PC-3 (cell line): ENCODE data around the gene PHF19. TPM values are rescaled to one million over a fixed set of nuclear protein-coding genes. Genes with fewer than 3 reads are reported as not detected.

Experiments used
- ATAC-seq: fragments of 200-7000 bp; cut with Tn5 transposase; 2 replicates; pipeline ENCODE4 v1.9.1; 2020; ENCODE audit warnings: mild to moderate bottlenecking, moderate library complexity
- BruUV-seq: library from RNA; stranded (reverse); fragments of 400-500 nt; replicated peaks from 2 replicates; lab custom pipeline; 2021; lab: Mats Ljungman, UMichigan
- CTCF ChIA-PET: fragments of 300-600 bp; sonication (Branson Sonifier 250); formaldehyde crosslinking; loops from one replicate; lab custom pipeline; 2022; ENCODE audit warnings: antibody characterized with exemption; lab: Charles Lee
- POLR2A ChIA-PET: fragments of 300-600 bp; sonication (Branson Sonifier 250); formaldehyde crosslinking; loops from one replicate; lab custom pipeline; 2022; ENCODE audit warnings: antibody characterized with exemption; ENCODE audit not compliant: unreplicated experiment; lab: Charles Lee
- DNase-seq: peaks from one replicate; pipeline ENCODE4 v3.0.0-alpha.2; 2015
- H2AFZ ChIP-seq: fragments of 300-600 bp; sonication (generic); 2 replicates; pipeline ENCODE4 v1.6.0; 2016; ENCODE audit warnings: antibody characterized with exemption, low read length
- H3F3A ChIP-seq: fragments of 300-600 bp; sonication (generic); one replicate; pipeline ENCODE4 v1.6.0; 2017; ENCODE audit warnings: antibody characterized with exemption, low read length, control low read depth, mild to moderate bottlenecking; ENCODE audit not compliant: unreplicated experiment
- H3K27ac ChIP-seq: fragments of 300-600 bp; sonication (generic); 2 replicates; pipeline ENCODE4 v1.5.1; 2016; ENCODE audit warnings: mild to moderate bottlenecking, low read length
- H3K27me3 ChIP-seq: fragments of 300-600 bp; sonication (generic); 2 replicates; pipeline ENCODE4 v1.6.1; 2016; ENCODE audit warnings: low read length, mixed read lengths
- H3K36me3 ChIP-seq: fragments of 300-600 bp; sonication (generic); 2 replicates; pipeline ENCODE4 v1.6.1; 2016; ENCODE audit warnings: low read depth, mixed run types, low read length, mixed read lengths
- H3K4me1 ChIP-seq: fragments of 300-600 bp; sonication (generic); 2 replicates; pipeline ENCODE4 v1.5.1; 2016; ENCODE audit warnings: low read length; ENCODE audit not compliant: insufficient read depth
- H3K4me2 ChIP-seq: fragments of 300-600 bp; sonication (generic); 2 replicates; pipeline ENCODE4 v1.6.0; 2016; ENCODE audit warnings: low read length
- H3K4me3 ChIP-seq: fragments of 300-600 bp; sonication (generic); 2 replicates; pipeline ENCODE4 v1.5.1; 2016; ENCODE audit warnings: mild to moderate bottlenecking, low read length, mixed read lengths
- H3K79me2 ChIP-seq: fragments of 300-600 bp; sonication (generic); 2 replicates; pipeline ENCODE4 v1.6.1; 2017; ENCODE audit warnings: low read length, mixed read lengths
- H3K9ac ChIP-seq: fragments of 300-600 bp; sonication (generic); 2 replicates; pipeline ENCODE4 v1.6.0; 2016; ENCODE audit warnings: mild to moderate bottlenecking, low read length
- H3K9me2 ChIP-seq: fragments of 300-600 bp; sonication (generic); replicated peaks from 2 replicates; pipeline ENCODE4 v1.6.1; 2016; ENCODE audit warnings: mixed run types, low read length, mixed read lengths
- H3K9me3 ChIP-seq: fragments of 300-600 bp; sonication (generic); 2 replicates; pipeline ENCODE4 v1.6.1; 2016; ENCODE audit warnings: low read length, mixed read lengths
- H4K20me1 ChIP-seq: fragments of 300-600 bp; sonication (generic); 2 replicates; pipeline ENCODE4 v1.6.1; 2016; ENCODE audit warnings: low read length, mixed read lengths
- EZH2 ChIP-seq: fragments of 300-600 bp; sonication (generic); IDR thresholded peaks from one replicate; pipeline ENCODE4 v1.6.1; 2017; ENCODE audit warnings: antibody characterized with exemption, mild to moderate bottlenecking, low read length; ENCODE audit not compliant: unreplicated experiment
- EZH2phosphoT487 ChIP-seq: fragments of 300-600 bp; sonication (generic); IDR thresholded peaks from 2 replicates; pipeline ENCODE4 v1.6.1; 2018; ENCODE audit warnings: mild to moderate bottlenecking, antibody characterized with exemption, low read length, borderline replicate concordance
- intact Hi-C: fragments of 100-400 bp; cut with micrococcal nuclease; formaldehyde crosslinking; loops from 2 replicates; pipeline ENCODE4 v1.9.0; 2023
- total RNA-seq: library from RNA; depleted of rRNA; stranded (reverse); fragments of >200 nt; gene quantifications from 2 replicates; pipeline ENCODE4 v1.2.3, GENCODE V29; 2014
- TF ChIP-seq, protein P1 (sequence below): fragments of 300-600 bp; sonication (generic); conservative IDR thresholded peaks from 2 replicates; pipeline ENCODE4 v1.5.1; 2017; ENCODE audit warnings: antibody characterized with exemption, low read depth, mild to moderate bottlenecking, low read length

PHF19 gene
- total RNA-seq, 1 experiment from 2014 or later, result 104 TPM

DNA sequence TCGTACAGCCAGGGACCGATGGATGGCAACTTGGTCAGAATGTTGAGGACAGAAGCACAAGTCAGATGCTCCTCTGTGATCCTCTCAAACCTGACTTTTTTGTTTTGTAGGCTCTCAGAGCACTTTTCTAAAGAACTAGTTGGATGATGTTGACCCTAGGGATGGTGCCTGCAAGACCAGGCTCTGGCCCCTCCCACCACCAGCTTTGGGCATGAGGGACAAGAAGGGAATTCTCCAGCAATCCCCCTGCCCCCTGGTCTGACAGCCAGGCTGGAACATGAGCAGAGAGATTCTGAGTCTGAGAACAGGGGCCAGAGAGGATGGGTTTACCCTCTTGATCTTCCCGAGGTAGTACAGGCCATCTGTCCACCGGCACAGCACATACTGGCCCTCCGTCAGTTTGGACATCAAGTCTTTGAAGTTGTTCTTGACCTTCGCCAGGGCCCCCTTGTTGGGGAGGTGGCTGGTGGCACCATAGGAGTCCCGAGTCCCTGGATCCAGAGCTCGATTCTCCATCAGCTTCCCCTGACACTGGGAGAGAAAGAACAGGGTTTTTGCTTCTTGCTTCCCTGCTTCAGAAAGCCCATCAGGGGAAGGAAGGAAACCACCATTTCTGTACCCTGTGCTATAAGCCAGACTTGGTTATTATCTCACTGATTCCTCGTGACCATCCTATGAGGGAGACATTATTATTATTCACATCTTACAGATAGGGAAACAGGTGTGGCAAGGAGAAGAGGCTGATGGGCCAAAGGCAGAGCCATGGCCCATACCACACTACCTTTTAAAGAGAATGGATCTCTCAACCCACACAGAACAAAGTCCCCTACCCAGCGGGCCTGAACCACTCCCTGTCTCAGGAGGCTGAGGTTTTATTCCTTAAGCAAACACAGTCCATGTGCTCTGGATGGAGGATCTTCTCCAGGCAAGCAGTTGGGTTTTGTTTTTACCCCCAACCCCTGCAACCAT lies 2.5 kb downstream of the PHF19 start:
- DNase-seq (no peak), ATAC-seq (no peak)
- CTCF ChIA-PET, result no interaction called here
- Histone ChIP-seq H3K27ac (peak overlapping the region; percentile 28), H3K4me2 (peak overlapping the region; percentile 96), H3K4me1 (peaks cover 47% of the 10 kb centered on the region), H3F3A (no peaks in the 10 kb centered on the region), H3K27me3 (no peaks in the 10 kb centered on the region), H3K79me2 (peaks cover 30% of the 10 kb centered on the region), H4K20me1 (no peaks in the 10 kb centered on the region), H3K9me2 (no peaks in the 10 kb centered on the region), H3K4me3 (peak overlapping the region; percentile 81; the same call in 1 of the 2 replicates), H2AFZ (no peak overlapping the region), H3K9me3 (no peaks in the 10 kb centered on the region), H3K9ac (no peak overlapping the region), H3K36me3 (peaks cover 20% of the 10 kb centered on the region)
- no TSS peak for BruUV-seq
- intact Hi-C loops, result no loop called here
- TF ChIP-seq EZH2, result no peak
- no peak for TF ChIP-seq EZH2phosphoT487
- TF ChIP-seq, protein P1, sequence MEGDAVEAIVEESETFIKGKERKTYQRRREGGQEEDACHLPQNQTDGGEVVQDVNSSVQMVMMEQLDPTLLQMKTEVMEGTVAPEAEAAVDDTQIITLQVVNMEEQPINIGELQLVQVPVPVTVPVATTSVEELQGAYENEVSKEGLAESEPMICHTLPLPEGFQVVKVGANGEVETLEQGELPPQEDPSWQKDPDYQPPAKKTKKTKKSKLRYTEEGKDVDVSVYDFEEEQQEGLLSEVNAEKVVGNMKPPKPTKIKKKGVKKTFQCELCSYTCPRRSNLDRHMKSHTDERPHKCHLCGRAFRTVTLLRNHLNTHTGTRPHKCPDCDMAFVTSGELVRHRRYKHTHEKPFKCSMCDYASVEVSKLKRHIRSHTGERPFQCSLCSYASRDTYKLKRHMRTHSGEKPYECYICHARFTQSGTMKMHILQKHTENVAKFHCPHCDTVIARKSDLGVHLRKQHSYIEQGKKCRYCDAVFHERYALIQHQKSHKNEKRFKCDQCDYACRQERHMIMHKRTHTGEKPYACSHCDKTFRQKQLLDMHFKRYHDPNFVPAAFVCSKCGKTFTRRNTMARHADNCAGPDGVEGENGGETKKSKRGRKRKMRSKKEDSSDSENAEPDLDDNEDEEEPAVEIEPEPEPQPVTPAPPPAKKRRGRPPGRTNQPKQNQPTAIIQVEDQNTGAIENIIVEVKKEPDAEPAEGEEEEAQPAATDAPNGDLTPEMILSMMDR, result no peak
- POLR2A ChIA-PET, result no interaction called here

DNA sequence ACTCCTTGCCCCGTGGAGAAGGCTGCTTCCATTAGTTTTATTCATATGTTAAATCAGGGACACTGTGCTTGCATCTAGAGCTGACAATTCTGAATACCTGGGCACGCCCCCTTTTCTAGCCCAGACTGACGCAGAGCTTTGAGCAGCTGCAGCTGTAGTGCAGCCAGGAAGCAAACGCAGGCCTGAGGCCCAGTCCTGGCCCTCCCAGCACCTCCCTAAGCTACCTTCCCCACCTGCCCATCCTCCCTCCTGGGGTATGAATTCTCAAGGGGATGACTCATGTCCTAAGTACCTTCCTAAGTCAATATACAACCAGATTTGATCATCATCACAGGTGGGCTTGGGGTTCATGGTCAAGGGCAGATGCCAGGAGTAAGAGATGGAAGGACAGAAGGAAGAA lies 3.5 kb downstream of the PHF19 start:
- no peak overlapping the region for H3K4me3 ChIP-seq
- ChIA-PET CTCF (no interaction called here), POLR2A (interaction anchor here (0.5 kb wide), 1 partner anchor 10 kb away, joined by 8 read pairs; no protein-coding TSS in a partner anchor)
- H3K4me1 ChIP-seq, result peaks cover 46% of the 10 kb centered on the region
- peak overlapping the region; percentile 28 for H3K27ac ChIP-seq
- no peaks in the 10 kb centered on the region for H3K27me3 ChIP-seq
- BruUV-seq, result no TSS peak
- no peak overlapping the region for H2AFZ ChIP-seq
- H3K9ac ChIP-seq, result no peak overlapping the region
- peak; percentile 90 for DNase-seq
- no peaks in the 10 kb centered on the region for H3K9me2 ChIP-seq
- intact Hi-C loops, result no loop called here
- peaks cover 20% of the 10 kb centered on the region for H3K36me3 ChIP-seq
- H4K20me1 ChIP-seq, result no peaks in the 10 kb centered on the region
- peak overlapping the region; percentile 47 for H3K4me2 ChIP-seq
- peak; percentile 12 for ATAC-seq
- no peaks in the 10 kb centered on the region for H3K9me3 ChIP-seq
- H3K79me2 ChIP-seq, result peaks cover 30% of the 10 kb centered on the region
- no peak for TF ChIP-seq EZH2
- TF ChIP-seq, protein P1, result no peak
- TF ChIP-seq EZH2phosphoT487, result no peak
- H3F3A ChIP-seq, result no peaks in the 10 kb centered on the region
